Uterus (tissue), 4 donors: Measurements from ENCODE around the gene BMP2. TPM values are rescaled to one million over a fixed set of nuclear protein-coding genes. Genes with fewer than 3 reads are reported as not detected.

ENCODE experiments used
- DNase-seq, 2 donors: peaks; one replicate each; pipeline ENCODE4 v3.0.0-alpha.2; 2019 to 2020
- H3K27ac ChIP-seq, 2 donors: fragments of 200-600 bp; sonication (generic); 1 replicate in 1 of 2; 2 replicates in 1 of 2; pipeline ENCODE4 v1.5.1; 2016 to 2018
- H3K27me3 ChIP-seq, 2 donors: fragments of 200-600 bp; sonication (generic); one replicate each; pipeline ENCODE4 v1.5.1; 2018 to 2019; ENCODE audit warnings: control low read depth in 1 of 2
- H3K36me3 ChIP-seq, 2 donors: fragments of 200-600 bp; sonication (generic); one replicate each; pipeline ENCODE4 v1.5.1; 2019; ENCODE audit warnings: control low read depth in 1 of 2
- H3K4me1 ChIP-seq, 2 donors: fragments of 200-600 bp; sonication (generic); one replicate each; pipeline ENCODE4 v1.5.1; 2018 to 2019; ENCODE audit warnings: control low read depth in 1 of 2
- H3K4me3 ChIP-seq, 2 donors: fragments of 200-600 bp; sonication (generic); 1 replicate in 1 of 2; 2 replicates in 1 of 2; pipeline ENCODE4 v1.5.1; 2018 to 2019; ENCODE audit warnings: mild to moderate bottlenecking in 1 of 2
- H3K9me3 ChIP-seq, 2 donors: fragments of 200-600 bp; sonication (generic); one replicate each; pipeline ENCODE4 v1.5.1; 2019; ENCODE audit warnings: control low read depth in 1 of 2
- CTCF ChIP-seq, 4 experiments: fragments of 200-600 bp in 2 of 4; fragments of 450-650 bp in 2 of 4; sonication (generic) in 2 of 4; IDR thresholded peaks; one replicate each; pipeline ENCODE4 v1.5.1; 2016 to 2019; ENCODE audit warnings: antibody characterized with exemption in 4 of 4, mild to moderate bottlenecking in 2 of 4, moderate library complexity in 1 of 4
- POLR2A ChIP-seq, 2 donors: fragments of 450-650 bp; IDR thresholded peaks; one replicate each; pipeline ENCODE4 v1.6.1; 2016; ENCODE audit warnings: antibody characterized with exemption in 2 of 2, mild to moderate bottlenecking in 1 of 2, moderate library complexity in 1 of 2
- intact Hi-C: fragments of 100-400 bp; cut with DNase I; formaldehyde crosslinking; loops from one replicate; pipeline ENCODE4 v1.15.1; 2023; ENCODE audit warnings: low total_unique reads
- total RNA-seq, 4 donors: library from RNA; depleted of rRNA in 3 of 4; stranded (reverse); fragments of >200 nt in 3 of 4; gene quantifications; one replicate each; pipeline versions ENCODE4 v1.1.0 to v1.2.4, GENCODE V29; 2014 to 2023
- donor health status: DM: yes; HTN: yes; CAD: no.

Gene BMP2
- total RNA-seq, 4 donors from 2014 or later = 2.1 to 17.0 (median 4.9) TPM

GRCh38 chr20:6829510-6830116 is 62.1 kb downstream of the BMP2 start:
- Histone ChIP-seq H3K9me3 (no peaks in the 10 kb centered on the region), H3K27ac (no peak overlapping the region), H3K4me3 (no peak overlapping the region), H3K36me3 (no peaks in the 10 kb centered on the region), H3K27me3 (no peaks in the 10 kb centered on the region), H3K4me1 (no peaks in the 10 kb centered on the region)
- intact Hi-C loops = no loop called here
- TF ChIP-seq POLR2A (IDR thresholded peaks at IDR 0.05) = no peak
- no peak for TF ChIP-seq CTCF (IDR thresholded peaks at IDR 0.05)
- no peak for DNase-seq
